B cell (primary cell): ENCODE measurements around the gene SMPD3. TPM values are rescaled to one million over a fixed set of nuclear protein-coding genes. Genes with fewer than 3 reads are reported as not detected.

ENCODE experiments used
- ATAC-seq: fragments of 200-7000 bp; cut with Tn5 transposase; one replicate; pipeline ENCODE4 v1.10.0; 2021; ENCODE audit warnings: low read depth, mild to moderate bottlenecking, moderate number of reproducible peaks, moderate library complexity
- CTCF ChIA-PET: fragments of 350-600 bp; sonication (Branson Sonifier 250); formaldehyde crosslinking; loops from one replicate; lab custom pipeline; 2021; ENCODE audit warnings: antibody characterized with exemption, inconsistent platforms; lab: Charles Lee
- POLR2A ChIA-PET: fragments of 350-600 bp; sonication (Branson Sonifier 250); formaldehyde crosslinking; loops from one replicate; lab custom pipeline; 2021; ENCODE audit warnings: antibody characterized with exemption; lab: Charles Lee
- DNase-seq: peaks from one replicate; pipeline ENCODE4 v3.0.0; 2013
- H2AFZ ChIP-seq: 2 replicates; pipeline ENCODE4 v1.6.1; 2012; ENCODE audit warnings: mild to moderate bottlenecking, low read depth, low read length; ENCODE audit not compliant: insufficient read depth, poor library complexity, severe bottlenecking
- H3K27ac ChIP-seq, 2 donors: 1 replicate in 1 of 2; 2 replicates in 1 of 2; pipeline ENCODE4 v1.5.1; 2012 to 2013; ENCODE audit warnings: low read length in 2 of 2, mild to moderate bottlenecking in 2 of 2, moderate library complexity in 1 of 2
- H3K27me3 ChIP-seq, 4 experiments: fragments of 200-600 bp in 1 of 4; sonication (generic) in 1 of 4; replicated peaks in 1 of 4; 1 replicate in 2 of 4; 2 replicates in 2 of 4; pipeline versions ENCODE4 v1.6.1 to v1.7.0; 2013 to 2016; ENCODE audit warnings: low read length in 3 of 4, mild to moderate bottlenecking in 2 of 4, mixed read lengths in 1 of 4, moderate library complexity in 1 of 4; ENCODE audit not compliant: insufficient read depth in 4 of 4, control insufficient read depth in 3 of 4; ENCODE audit errors: control extremely low read depth in 1 of 4
- H3K36me3 ChIP-seq, 2 experiments: replicated peaks in 1 of 2; 1 replicate in 1 of 2; 2 replicates in 1 of 2; pipeline versions ENCODE4 v1.6.1 to v1.7.1; 2013; ENCODE audit warnings: low read length in 1 of 2; ENCODE audit not compliant: insufficient read depth in 2 of 2, control insufficient read depth in 1 of 2; ENCODE audit errors: control extremely low read depth in 1 of 2, extremely low read depth in 1 of 2
- H3K4me1 ChIP-seq, 2 donors: fragments of 200-600 bp in 1 of 2; sonication (generic) in 1 of 2; 1 replicate in 1 of 2; 2 replicates in 1 of 2; pipeline versions ENCODE4 v1.5.1 to v1.6.1; 2013 to 2017; ENCODE audit warnings: low read length in 2 of 2; ENCODE audit not compliant: control insufficient read depth in 2 of 2, insufficient read depth in 2 of 2
- H3K4me2 ChIP-seq: replicated peaks from 2 replicates; pipeline ENCODE3; 2012; ENCODE audit warnings: mild to moderate bottlenecking, low read depth, low read length; ENCODE audit not compliant: poor library complexity, severe bottlenecking
- H3K4me3 ChIP-seq, 5 experiments: fragments of 200-600 bp in 1 of 5; sonication (generic) in 1 of 5; 1 replicate in 3 of 5; 2 replicates in 2 of 5; pipeline versions ENCODE4 v1.5.1 to v1.7.0; 2011 to 2016; ENCODE audit warnings: low read length in 4 of 5, mild to moderate bottlenecking in 4 of 5, low read depth in 2 of 5, control low read depth in 1 of 5, moderate library complexity in 1 of 5; ENCODE audit not compliant: insufficient read depth in 1 of 5; ENCODE audit errors: control extremely low read depth in 1 of 5, extremely low read depth in 1 of 5
- H3K79me2 ChIP-seq: fragments of 200-600 bp; sonication (generic); one replicate; pipeline ENCODE4 v1.6.0; 2016; ENCODE audit warnings: low read length; ENCODE audit not compliant: control insufficient read depth, insufficient read depth
- H3K9ac ChIP-seq: fragments of 200-600 bp; sonication (generic); 2 replicates; pipeline ENCODE4 v1.6.1; 2017; ENCODE audit warnings: mild to moderate bottlenecking, low read length, moderate library complexity
- H3K9me3 ChIP-seq, 3 donors: one replicate each; pipeline versions ENCODE4 v1.6.1 to v1.7.1; 2013; ENCODE audit warnings: low read length in 2 of 3; ENCODE audit not compliant: control insufficient read depth in 2 of 3, insufficient read depth in 1 of 3; ENCODE audit errors: control extremely low read depth in 1 of 3
- H4K20me1 ChIP-seq: 2 replicates; pipeline ENCODE4 v1.6.0; 2012; ENCODE audit warnings: mild to moderate bottlenecking, low read length; ENCODE audit not compliant: insufficient read depth, control insufficient read depth, poor library complexity, severe bottlenecking
- H3K27ac Mint-ChIP-seq: one replicate; pipeline ENCODE4 v1.8.0; 2021; ENCODE audit warnings: mixed read lengths
- H3K27me3 Mint-ChIP-seq: one replicate; pipeline ENCODE4 v1.8.0; 2021; ENCODE audit warnings: mixed read lengths
- H3K4me1 Mint-ChIP-seq: one replicate; pipeline ENCODE4 v1.8.0; 2021; ENCODE audit warnings: mixed read lengths
- H3K4me3 Mint-ChIP-seq: one replicate; pipeline ENCODE4 v1.8.0; 2021; ENCODE audit warnings: mixed read lengths
- H3K9me3 Mint-ChIP-seq: one replicate; pipeline ENCODE4 v1.8.0; 2022; ENCODE audit warnings: mixed read lengths; ENCODE audit not compliant: insufficient read depth
- CTCF ChIP-seq: fragments of 200-600 bp; IDR thresholded peaks from one replicate; pipeline ENCODE4 v1.8.0; 2022; ENCODE audit warnings: antibody characterized with exemption, mild to moderate bottlenecking
- EZH2 ChIP-seq: IDR thresholded peaks from 2 replicates; pipeline ENCODE4 v1.6.1; 2012; ENCODE audit warnings: borderline replicate concordance, low read depth, mild to moderate bottlenecking, moderate library complexity, low read length; ENCODE audit not compliant: insufficient read depth, poor library complexity, severe bottlenecking
- WGBS: methylation state at CpG from one replicate; pipeline ENCODE4 v1.1.5; 2013; ENCODE audit warnings: missing lambda C conversion rate; ENCODE audit not compliant: insufficient coverage; 5-methylcytosine and 5-hydroxymethylcytosine counted together
- intact Hi-C: fragments of 100-400 bp; cut with micrococcal nuclease; formaldehyde crosslinking; loops from one replicate; pipeline ENCODE4 v1.10.0; 2022
- polyA plus RNA-seq: library from polyadenylated mRNA; depleted of rRNA; stranded (reverse); fragments of >200 nt; gene quantifications from 2 replicates; pipeline ENCODE4 v1.2.3, GENCODE V29; 2012
- total RNA-seq, 2 donors: library from RNA; stranded (reverse); fragments of 120-200 nt in 1 of 2; gene quantifications; 1 replicate in 1 of 2; 2 replicates in 1 of 2; pipeline versions ENCODE4 v1.2.3 to v1.2.4, GENCODE V29; 2013 to 2022

The SMPD3 gene
- total and polyA plus RNA-seq, 2 donors (not counting 1 experiment from before 2014, with no cell fraction given): 1.2 to 2.8 TPM

- Mint-ChIP-seq H3K27ac (no peak overlapping the region), H3K4me1 (peaks cover 22% of the 10 kb centered on the region), H3K9me3 (no peaks in the 10 kb centered on the region), H3K4me3 (no peak overlapping the region), H3K27me3 (peaks cover 3% of the 10 kb centered on the region)
- H3K36me3 ChIP-seq: no peaks in the 10 kb centered on the region
- H2AFZ ChIP-seq: no peak overlapping the region
- no peaks in the 10 kb centered on the region for H4K20me1 ChIP-seq
- DNase-seq (no peak), ATAC-seq (no peak)
- no peaks in the 10 kb centered on the region for H3K9me3 ChIP-seq
- H3K4me3 ChIP-seq: no peak overlapping the region
- POLR2A ChIA-PET: no interaction called here
- peaks cover 9 to 36% of the 10 kb centered on the region in 2 donors for H3K4me1 ChIP-seq
- intact Hi-C loops: no loop called here
- WGBS: 91% methylated on average over 6 of the region's 6 CpGs
- H3K27me3 ChIP-seq: peaks cover 0 to 3% (median 1%) of the 10 kb centered on the region in 4 experiments
- CTCF ChIA-PET: no interaction called here
- no peak overlapping the region for H3K4me2 ChIP-seq
- no peak overlapping the region for H3K27ac ChIP-seq
- H3K9ac ChIP-seq: no peak overlapping the region
- no peaks in the 10 kb centered on the region for H3K79me2 ChIP-seq
- TF ChIP-seq CTCF: no peak
- no peak for TF ChIP-seq EZH2
These were observed 71.7 kb downstream of the SMPD3 start for GRCh38 chr16:68376590-68376989.

DNA sequence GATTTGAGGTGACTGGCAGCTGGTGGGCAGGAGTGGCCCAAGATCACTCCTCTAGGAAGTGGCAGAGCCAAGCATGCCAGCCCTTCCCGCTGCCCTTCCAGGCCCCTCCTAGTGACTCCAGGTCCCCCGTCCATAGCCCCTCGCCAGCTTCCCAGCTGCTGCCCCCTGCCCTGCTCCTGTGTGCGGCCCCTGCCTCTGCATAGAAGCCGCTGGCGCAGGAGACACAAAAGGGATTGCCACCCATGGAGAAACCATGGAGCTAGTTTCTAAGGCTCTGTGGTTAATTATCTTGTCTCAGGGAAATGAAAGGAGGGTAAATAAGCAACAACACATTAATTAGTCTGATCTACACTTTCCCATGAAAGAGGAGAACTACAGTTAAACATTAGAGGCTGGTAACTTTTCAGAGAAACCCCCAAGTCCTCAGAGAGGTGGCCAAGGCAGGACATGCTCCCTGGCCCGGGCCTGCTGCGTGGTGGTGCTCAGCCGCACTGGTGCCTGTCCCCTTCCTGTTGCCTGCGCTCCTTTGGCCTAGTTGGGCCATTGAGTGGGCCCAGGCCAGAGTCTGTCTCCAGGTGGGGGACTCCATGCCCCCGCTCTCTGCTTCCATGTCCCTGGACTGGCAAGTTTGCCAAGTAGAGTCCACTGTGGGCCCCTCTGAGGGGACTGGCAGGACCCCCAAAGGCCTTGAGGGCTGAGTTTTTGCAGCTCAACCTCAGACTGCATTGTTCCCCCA is 72.3 kb downstream of the SMPD3 start:
- Mint-ChIP-seq H3K9me3 (no peaks in the 10 kb centered on the region), H3K27ac (no peak overlapping the region), H3K4me1 (peaks cover 16% of the 10 kb centered on the region), H3K27me3 (peaks cover 3% of the 10 kb centered on the region), H3K4me3 (no peak overlapping the region)
- H3K36me3 ChIP-seq: no peaks in the 10 kb centered on the region
- no peak overlapping the region for H3K27ac ChIP-seq
- WGBS: 98% methylated on average over 10 of the region's 11 CpGs
- H3K4me1 ChIP-seq: peaks cover 7 to 36% of the 10 kb centered on the region in 2 donors
- no peak overlapping the region for H3K4me3 ChIP-seq
- no peak overlapping the region for H3K4me2 ChIP-seq
- H2AFZ ChIP-seq: no peak overlapping the region
- no peak overlapping the region for H3K9ac ChIP-seq
- peaks cover 0 to 3% (median 1%) of the 10 kb centered on the region in 4 experiments for H3K27me3 ChIP-seq
- ATAC-seq (no peak), DNase-seq (no peak)
- H4K20me1 ChIP-seq: no peaks in the 10 kb centered on the region
- H3K79me2 ChIP-seq: no peaks in the 10 kb centered on the region
- ChIA-PET CTCF (no interaction called here), POLR2A (no interaction called here)
- TF ChIP-seq CTCF (no peak), EZH2 (no peak)
- no peaks in the 10 kb centered on the region for H3K9me3 ChIP-seq
- intact Hi-C loops: no loop called here
